Cardiac septum (tissue), 1 donor: ENCODE data around the gene POU2F2. TPM values are rescaled to one million over a fixed set of nuclear protein-coding genes. Genes with fewer than 3 reads are reported as not detected.
"Not testable (repeated sequence)": the region's sequence is repeated elsewhere in the genome, so short reads cannot be mapped to it uniquely, and the experiment has no call there.

ENCODE experiments used
- DNase-seq: peaks from one replicate; pipeline ENCODE4 v3.0.0-alpha.2; 2020; ENCODE audit warnings: low spot score
- intact Hi-C: fragments of 100-400 bp; cut with DNase I; formaldehyde crosslinking; loops from one replicate; pipeline ENCODE4 v1.14.0; 2022
- total RNA-seq: library from RNA; stranded (reverse); fragmentation: NEBNext Ultra II Directional; extraction: Animal tissue kit (Norgen Biotek cat#: 25700); gene quantifications from one replicate; pipeline ENCODE4 v1.2.1, GENCODE V29; 2021
- donor health status: DM: no; HTN: no; CAD: no.

The POU2F2 gene
- total RNA-seq, 1 donor from 2014 or later, result 0.51 TPM

DNA sequence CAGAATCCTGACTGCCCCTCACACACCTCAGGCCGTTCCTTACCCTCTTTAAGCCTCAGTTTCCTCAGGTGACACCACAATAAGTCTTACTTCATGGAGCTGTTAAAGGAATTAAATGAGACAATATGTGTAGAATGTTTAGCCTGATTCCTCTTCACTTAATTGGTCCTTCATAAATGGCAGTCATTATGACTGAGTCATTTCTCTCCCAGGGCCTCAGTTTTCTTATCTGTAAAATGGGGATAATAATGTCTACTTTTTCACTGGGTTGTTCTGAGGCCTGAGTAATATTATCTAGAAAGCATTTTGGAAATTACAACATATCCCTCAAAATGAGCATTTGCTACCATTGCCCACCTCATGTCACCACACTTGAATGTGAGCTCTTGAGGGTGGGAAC lies 21.6 kb downstream of the POU2F2 start:
- DNase-seq, result no peak
- intact Hi-C loops, result no loop called here

DNA sequence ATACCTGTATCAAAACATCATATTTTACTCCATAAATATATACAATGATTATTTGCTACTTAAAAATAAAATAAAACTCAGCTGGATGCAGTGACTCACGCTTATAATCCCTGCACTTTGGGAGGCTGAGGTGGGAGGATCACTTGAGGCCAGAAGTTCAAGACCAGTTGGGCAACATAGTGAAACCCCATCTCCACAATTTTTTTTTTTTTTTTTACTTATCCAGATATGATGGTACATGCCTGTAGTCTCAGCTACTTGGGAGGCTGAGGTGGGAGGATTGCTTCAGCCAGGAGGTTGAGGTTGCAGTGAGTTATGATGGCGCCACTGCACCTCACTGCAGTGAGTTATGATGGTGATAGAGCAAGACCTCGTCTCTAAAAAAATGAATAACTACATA lies 22.4 kb downstream of the POU2F2 start:
- intact Hi-C loops, result loop anchor here (2.0 kb wide), 1 partner anchor 75 kb away; no protein-coding TSS in a partner anchor

DNA sequence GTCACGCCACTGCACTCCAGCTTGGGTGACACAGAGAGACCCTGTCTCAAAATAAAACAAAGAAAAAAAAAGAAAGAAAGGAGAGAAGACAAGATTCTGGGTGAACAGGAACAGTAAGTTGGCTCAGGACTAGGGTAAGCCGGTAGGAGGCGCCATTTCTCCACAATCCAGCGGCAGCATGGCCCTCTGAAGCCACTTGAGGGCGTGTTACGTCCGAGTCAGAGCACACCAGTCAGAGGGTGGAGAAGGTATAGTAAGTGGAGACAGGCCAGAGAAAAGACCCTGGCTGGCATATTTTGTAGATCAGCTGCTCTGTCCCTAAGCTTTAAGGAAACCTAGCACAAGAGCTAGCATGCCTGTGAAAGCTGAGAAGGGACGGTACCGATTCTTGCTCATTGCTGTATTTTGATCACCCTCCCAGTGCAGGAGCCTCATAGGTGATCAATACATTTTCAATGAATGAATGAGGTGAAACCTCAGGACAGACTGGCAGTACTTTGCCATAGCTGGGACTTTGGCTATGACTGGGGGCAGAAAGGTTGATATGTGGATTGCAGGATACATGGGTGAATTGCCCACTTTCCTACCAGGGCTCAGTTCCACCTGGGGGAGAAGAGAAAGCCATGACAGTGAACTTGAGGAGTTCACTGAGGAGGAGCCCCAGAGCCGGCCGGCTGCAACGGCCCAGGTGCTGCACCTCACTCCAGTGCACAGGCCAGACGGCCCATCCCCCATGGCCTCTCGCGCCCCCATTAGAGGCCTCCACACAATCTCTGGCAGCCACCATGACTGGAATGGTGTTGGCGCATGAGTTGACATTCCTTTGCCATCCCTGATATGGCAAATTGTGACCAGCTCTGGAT lies 23.5 kb downstream of the POU2F2 start:
- DNase-seq, result peak; percentile 88
- intact Hi-C loops, result loop anchor here (2.0 kb wide), 1 partner anchor 76 kb away; no protein-coding TSS in a partner anchor

More for the DNA sequence above, 22.4 kb downstream of the POU2F2 start:
- DNase-seq, result no peak

DNA sequence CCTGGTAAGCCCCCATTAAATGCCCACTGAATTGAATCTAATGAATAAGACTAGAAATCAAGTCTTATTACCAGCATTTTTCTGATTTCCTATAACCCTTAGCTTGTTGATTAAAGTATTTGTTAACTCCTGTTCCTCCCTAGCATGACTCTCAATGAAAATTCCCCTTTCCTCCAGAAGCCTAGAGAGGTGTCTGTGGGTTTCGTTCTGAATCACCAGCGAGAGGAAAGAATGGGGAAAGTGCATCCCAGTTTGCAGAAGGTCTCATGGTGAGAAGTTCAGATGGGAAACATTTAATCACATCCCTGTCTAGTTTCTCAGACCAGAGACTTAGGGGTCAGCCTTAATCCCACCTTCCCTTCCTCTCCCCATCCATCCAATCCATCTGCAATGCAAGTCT lies 26.9 kb downstream of the POU2F2 start:
- no peak for DNase-seq
- intact Hi-C loops, result no loop called here

DNA sequence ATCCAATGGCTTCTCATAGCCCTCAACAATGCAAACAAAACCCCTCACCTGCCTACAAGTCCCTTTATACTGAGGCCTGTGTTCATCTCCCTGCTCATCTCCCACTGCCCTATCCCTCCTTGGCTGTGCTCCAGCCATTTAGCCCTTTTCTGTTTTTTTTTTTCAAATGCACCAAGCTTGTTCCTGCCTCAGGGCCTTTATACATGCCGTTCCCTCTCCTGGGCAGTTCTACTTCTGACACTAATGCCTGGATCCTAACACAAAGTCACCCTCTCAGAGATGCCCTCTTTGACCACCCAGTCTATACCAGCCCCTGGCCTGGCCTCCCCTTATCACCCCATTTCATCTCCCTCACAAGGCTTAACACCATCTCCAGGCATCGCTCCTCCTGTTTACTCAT lies 29.4 kb downstream of the POU2F2 start:
- intact Hi-C loops, result no loop called here
- DNase-seq, result no peak

DNA sequence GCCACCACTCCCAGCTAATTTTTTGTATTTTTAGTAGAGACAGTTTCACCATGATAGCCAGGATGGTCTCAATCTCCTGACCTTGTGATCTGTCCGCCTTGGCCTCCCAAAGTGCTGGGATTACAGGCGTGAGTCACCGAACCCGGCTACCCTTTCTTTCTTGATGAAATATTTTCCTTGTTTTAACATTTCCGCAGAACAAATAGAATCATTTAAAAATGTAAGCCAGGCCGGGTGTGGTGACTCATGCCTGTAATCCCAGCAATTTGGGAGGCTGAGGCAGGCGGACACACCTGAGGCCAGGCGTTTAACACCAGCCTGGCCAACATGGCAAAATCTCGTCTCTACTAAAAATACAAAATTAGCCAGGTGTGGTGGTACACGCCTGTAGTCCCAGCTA lies 32.0 kb downstream of the POU2F2 start:
- DNase-seq, intact Hi-C loops: not testable (repeated sequence)

DNA sequence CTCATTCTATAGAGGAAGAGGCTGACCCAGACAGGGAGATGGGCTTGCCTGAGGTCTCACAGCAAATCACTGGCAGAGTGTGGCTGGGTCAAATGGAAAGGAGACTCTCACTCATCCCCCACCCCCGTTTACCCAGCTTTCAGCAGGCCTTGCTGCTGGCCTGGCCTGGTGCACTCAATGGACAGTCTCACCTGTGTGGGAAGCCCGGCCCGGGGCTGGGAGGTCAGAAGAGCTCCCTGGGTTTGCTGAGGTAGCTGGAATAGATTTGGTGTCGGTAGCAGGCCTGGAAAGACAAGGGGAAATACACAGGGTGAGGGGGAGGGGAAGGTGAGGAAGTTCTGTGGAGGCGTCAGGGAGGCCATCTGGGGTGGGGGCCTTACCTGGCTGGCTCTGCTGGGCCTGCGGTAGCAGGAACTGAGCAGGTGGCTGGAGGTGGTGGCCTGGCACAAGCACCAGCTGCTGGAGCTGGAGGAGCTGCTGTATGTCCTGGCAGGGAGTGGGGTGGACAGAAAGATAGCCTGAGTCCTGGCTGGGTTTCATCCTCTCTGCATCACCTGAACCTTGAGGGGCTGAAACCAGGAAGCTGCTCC lies 32.8 kb downstream of the POU2F2 start:
- intact Hi-C loops, result no loop called here
- DNase-seq, result no peak

DNA sequence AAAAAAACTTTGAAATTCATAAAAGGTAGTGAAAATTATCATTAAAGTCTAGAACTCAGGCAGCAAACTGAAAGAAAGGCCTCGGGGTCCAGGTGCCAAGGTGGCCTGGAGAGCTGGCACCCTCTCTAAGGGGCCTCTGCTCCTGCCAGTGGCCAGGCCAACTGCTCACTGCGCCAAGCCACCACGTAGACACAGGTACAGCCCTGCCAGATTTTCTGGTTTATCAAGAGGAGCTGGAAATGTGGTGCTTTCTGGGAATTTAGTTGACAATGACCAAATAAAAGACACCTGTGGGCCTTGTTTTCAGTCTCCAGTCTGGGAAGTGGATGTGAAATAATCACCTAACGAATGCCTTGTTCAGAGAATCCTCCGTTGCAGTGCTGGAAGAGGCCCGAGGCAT lies 33.5 kb downstream of the POU2F2 start:
- intact Hi-C loops, result no loop called here
- no peak for DNase-seq

DNA sequence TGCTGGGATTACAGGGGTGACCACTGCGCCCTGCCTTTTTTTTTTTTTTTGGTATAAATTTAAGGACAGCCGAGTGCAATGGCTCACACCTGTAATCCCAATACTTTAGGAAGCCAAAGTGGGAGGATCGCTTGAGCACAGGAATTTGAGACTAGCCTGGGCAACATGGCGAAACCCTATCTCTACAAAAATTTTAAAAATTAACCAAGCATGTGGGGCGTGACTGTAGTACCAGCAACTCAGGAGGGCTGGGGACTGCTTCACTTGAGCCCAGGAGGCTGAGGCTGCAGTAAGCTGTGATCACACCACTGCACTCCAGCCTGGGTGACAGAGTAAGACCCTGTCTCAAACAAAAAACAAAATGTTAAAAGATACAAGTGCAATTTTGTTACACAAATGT lies 34.8 kb downstream of the POU2F2 start:
- intact Hi-C loops, result no loop called here
- no peak for DNase-seq

DNA sequence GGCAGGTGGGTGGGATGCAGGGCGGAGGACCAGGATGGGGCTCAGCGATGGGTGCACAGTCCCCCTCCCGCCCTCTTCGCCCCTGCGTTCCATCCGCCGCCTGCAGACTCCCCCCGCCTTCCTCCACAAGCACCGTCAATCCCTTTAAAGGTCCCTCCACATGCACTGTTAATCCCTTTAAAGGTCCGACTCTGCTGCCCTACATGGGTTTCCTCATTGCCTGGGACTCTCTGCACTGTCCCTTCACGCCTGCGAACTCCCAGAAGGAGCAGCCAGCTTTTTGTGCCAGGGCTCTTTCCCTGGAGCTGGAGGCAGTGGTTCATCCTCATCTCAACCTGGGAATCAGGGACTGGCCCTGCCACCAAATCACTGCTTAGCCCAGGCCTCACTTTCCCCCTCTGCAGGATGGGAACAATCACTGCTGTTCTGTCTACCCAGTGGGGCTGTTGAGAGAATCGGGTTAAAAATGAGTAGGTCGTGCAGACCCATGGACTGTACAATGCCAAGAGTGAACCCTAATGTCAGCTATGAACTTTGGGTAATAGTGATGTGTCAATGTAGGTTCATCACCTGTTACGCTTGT lies 35.9 kb downstream of the POU2F2 start:
- intact Hi-C loops, result no loop called here

DNA sequence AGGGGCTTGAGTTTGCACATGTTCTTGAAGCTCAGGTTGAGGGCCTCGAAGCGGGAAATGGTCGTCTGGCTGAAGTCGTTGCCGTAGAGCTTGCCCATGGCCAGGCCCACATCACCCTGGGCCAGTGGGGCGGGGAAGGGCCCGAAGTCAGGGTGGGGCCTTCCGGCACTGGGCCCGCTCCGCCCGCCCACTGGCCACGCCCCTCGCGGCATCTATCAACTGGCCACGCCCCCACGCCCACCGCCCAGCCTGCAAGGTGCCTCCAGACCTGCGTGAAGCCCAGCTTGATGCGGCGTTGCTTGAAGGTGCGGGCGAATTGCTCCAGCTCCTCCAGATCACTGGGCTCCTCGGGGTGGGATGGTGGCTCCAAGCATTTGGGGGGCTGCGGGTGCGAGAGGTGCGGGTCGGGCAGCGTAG lies 36.4 kb downstream of the POU2F2 start:
- intact Hi-C loops, result no loop called here
- DNase-seq, result no peak

More for the DNA sequence above, 35.9 kb downstream of the POU2F2 start:
- DNase-seq, result no peak

DNA sequence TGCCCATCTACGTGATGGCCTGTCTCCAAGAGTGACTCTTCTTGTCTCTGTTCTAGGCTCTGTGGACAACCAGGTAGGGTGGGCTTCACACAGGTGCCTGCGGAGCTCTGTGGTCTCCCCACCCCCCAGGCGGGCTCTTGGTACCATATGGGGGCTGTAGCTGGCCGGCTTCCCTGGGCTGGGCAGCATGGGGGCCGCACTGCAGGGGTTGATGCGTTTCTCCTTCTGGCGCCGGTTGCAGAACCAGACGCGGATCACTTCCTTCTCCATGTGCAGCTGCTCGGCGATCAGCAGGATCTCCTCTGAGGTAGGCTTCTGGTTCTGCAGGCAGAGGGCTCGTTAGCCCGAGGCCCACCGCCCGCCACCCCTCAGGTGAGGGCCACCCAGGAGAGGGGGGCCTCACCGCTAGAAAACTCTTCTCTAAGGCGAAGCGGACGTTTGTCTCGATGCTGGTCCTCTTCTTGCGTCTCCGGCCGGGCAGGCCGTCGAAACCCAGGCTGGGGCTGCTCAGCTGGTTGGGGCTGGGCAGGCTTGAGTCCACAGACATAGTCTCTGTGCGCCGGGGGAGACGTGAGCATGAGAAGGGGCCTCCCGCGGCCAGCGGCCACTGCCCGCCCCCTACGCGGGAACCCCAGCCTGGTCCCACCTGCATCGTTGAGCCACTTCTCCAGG lies 37.0 kb downstream of the POU2F2 start:
- intact Hi-C loops, result no loop called here

DNA sequence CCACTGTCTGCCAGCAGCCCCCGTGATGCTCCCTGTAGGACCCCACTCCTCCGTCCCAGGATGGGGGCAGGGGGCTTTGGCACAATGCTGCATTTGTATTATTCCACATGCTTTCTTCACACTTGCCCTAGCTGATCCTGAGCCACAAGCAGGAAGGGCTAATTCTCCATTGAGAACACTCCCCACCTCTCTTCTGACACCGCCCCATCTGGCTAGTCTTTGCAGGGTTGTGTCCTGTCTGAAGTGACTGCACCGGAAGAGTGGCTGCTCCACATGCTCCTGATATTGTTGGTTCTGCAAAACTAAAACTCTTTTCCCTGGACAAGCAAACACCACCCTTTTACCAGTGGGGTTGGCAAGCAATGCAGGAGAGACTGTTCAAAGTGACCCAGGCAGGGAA lies 38.3 kb downstream of the POU2F2 start:
- intact Hi-C loops, result no loop called here
- no peak for DNase-seq

More for the DNA sequence above, 37.0 kb downstream of the POU2F2 start:
- DNase-seq, result no peak

DNA sequence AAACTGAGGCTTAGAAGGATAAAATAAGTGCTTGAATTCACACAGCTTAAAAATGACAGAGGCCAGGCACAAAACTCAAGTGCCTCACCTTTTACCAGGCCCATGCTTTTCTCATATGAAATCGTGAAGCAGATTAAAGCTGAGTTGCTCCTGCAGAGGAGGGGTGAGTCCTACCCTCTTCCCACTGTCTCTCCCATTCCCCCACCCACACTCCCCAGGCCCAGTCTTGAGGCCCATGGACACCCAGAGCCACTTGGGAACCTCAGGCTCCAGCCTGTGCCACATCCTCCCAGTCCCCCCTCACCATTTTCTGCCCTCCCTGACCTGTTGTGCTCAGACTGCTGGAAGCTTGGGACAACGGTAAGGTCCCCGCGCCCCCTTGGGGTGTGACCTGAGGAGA lies 38.7 kb downstream of the POU2F2 start:
- no peak for DNase-seq
- intact Hi-C loops, result no loop called here

DNA sequence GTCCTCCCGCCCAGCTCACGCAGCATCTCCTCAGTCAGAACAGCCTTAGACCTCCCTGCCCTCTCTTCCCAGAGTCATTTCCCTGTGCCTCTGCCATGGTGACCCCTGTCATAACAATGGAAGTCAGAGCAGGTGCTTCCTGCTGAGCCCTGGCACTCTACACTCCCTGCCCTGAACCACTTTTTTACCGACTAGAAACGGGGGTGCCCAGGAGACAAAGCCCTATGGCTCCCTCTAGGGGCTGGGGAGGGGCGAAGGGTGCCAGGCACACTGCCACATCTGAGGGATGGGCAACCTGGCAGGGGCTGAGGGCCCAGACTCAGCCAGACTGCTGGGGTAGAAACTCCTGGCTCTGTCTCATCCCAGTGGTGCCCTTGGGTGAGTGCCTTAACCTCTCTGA lies 39.9 kb downstream of the POU2F2 start:
- intact Hi-C loops, result no loop called here
- DNase-seq, result no peak

DNA sequence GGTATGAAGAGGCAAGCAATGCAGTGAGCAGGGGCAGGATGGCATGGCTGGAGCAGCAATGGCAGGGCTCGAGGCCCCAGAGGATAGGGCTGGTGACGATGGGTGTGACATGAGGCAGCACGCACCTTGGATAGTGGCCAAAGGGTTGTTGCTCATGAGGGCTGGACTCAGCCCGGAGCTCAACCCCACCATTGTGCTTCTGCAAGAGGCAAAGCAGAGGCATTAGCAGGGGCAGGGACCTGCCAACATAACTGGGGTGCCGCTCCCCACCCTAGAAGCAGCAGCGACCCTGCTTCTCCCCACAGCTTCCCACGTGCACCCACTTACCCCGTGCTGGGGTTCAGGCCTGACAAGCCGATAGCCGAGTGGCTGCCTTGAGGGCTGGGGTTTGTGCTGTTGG lies 40.5 kb downstream of the POU2F2 start:
- intact Hi-C loops, result no loop called here
- no peak for DNase-seq

DNA sequence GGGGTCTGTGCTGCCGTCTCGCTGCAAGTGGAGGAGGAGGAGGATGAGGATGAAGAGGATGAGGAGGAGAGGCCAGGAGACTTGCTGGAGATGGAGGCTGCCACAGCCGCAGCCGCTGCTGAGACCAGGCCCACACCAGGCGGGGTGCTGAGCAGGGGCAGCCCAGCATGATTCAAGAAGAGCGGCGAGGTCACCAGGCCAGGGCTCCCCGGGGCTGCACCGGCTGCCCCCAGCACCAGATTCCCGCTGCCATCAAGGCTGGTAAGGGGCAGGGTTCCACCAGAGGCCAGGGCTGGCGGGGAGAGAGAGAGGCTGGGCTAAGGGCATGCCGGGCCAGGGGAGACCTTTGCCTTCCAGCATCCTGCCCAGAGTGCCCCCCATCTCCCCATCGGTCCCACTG lies 40.9 kb downstream of the POU2F2 start:
- DNase-seq, result no peak
- intact Hi-C loops, result no loop called here

DNA sequence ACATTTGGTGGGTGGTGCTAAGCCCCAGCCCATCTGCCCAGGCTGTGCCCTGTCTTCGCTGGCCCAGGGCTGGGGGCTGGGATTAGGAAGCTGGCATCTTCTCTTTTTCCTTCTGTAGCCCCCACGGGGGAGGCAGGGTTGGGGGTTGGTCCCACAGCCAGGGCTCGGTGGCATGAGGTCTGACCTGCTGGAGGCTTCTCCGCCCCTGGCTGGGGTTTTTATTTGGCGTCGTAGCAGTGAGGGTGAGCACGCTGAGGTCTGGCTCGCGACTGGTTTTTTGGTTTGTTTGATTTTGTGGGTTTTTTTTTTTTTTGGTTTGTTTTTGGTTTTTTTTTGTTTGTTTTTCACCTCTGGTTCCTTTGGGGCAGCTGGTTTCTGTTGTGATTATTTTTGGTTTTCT lies 41.6 kb downstream of the POU2F2 start:
- DNase-seq, result no peak
- intact Hi-C loops, result no loop called here

DNA sequence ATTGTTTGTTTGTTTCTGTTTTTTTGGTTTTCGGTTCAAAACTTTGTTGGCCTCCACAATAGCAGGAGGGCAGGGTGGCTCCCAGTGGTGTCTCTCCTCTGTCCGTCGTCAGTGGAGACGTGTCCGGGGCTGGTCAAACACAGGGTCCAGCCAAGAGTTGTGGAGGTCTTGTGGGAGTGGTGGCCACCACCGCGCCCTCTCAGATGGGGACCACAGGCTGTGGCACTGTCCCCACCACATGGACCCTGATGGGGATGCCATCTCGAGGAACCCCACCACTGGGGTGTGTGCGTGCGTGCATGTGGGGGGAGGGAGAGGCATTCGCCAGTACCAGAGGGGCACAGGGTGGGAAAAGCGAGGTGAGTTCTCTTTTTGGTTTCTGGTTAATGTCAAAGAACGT lies 42.5 kb downstream of the POU2F2 start:
- intact Hi-C loops, result no loop called here
- DNase-seq, result no peak

DNA sequence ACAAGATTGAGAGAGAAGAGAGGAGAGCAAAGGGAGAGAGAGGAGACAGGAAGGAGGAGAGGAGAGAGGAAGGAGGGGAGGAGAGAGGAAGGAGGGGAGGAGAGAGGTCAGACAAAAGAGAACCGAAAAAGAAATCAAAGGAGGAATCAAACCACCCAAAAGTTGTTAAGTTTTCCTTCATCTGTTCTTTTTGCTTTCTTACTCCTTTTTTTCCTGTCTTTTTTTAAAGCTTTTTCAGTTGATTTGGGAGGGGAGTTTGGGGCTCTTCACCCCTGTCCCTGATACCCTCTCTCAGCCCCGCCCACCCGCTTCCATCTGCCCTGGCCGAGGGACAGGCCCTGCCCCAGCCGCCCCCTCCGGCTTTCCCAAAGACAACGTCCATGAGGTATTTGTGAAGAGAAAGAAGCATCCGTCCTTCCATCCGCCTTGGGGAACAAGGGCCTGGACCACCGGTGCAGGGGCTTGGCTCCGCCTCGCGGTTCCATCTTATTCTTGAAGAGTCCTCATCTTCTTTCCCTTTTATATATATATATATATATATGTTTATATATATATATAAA lies 43.0 kb downstream of the POU2F2 start:
- intact Hi-C loops, result no loop called here
- no peak for DNase-seq
